ENCODE measurements around the gene CENPU. TPM values are rescaled to one million over a fixed set of nuclear protein-coding genes. Genes with fewer than 3 reads are reported as not detected.

CENPU gene
- total RNA-seq, 2 donors from 2014 or later: 11.4 to 28.1 TPM

DNA sequence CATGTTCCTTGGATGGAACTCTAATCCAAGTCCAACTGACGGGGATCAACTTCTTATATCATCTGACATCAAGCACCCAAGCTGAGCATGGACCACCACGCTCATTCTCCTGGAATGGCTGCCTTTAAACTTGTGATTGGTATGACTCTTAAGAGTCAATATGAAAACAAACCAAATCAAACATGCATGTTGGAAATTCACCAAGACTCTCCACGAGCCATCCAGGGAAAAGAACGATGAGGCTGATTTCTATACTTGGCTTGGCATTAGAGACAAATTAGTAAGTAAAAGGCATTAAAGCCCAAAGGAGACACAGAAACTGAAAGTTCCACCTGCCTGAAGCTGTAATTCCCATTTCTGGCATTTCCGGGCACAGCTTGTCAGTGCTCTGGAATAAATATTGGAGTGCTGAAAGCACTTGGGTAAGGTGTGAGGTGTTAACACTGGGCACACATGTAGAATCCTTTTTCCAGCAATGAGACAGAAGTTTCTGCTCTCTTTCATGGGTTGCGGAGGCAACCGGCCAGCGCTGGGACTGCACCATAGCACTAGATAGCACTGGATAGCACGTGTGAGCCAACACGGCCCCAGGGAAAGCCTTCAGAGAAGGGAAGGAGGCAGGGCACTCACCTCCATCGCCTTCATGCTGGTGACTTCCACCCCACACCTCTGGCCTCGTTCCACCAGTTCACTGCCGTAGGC lies 42.1 kb upstream of the CENPU start:
- Histone ChIP-seq H3K4me1 (no peaks in the 10 kb centered on the region), H3K36me3 (no peaks in the 10 kb centered on the region), H3K27ac (no peak overlapping the region), H3K9me3 (no peaks in the 10 kb centered on the region), H3K4me3 (no peak overlapping the region), H3K9ac (ENCODE audit: low read depth in 2 of 2, low read length in 2 of 2) (no peak overlapping the region), H3K27me3 (no peaks in the 10 kb centered on the region)
- no peak for DNase-seq
- intact Hi-C loops (cut with DNase I): no loop called here
- TF ChIP-seq, protein P1, sequence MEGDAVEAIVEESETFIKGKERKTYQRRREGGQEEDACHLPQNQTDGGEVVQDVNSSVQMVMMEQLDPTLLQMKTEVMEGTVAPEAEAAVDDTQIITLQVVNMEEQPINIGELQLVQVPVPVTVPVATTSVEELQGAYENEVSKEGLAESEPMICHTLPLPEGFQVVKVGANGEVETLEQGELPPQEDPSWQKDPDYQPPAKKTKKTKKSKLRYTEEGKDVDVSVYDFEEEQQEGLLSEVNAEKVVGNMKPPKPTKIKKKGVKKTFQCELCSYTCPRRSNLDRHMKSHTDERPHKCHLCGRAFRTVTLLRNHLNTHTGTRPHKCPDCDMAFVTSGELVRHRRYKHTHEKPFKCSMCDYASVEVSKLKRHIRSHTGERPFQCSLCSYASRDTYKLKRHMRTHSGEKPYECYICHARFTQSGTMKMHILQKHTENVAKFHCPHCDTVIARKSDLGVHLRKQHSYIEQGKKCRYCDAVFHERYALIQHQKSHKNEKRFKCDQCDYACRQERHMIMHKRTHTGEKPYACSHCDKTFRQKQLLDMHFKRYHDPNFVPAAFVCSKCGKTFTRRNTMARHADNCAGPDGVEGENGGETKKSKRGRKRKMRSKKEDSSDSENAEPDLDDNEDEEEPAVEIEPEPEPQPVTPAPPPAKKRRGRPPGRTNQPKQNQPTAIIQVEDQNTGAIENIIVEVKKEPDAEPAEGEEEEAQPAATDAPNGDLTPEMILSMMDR (IDR thresholded peaks at IDR 0.05): no peak

DNA sequence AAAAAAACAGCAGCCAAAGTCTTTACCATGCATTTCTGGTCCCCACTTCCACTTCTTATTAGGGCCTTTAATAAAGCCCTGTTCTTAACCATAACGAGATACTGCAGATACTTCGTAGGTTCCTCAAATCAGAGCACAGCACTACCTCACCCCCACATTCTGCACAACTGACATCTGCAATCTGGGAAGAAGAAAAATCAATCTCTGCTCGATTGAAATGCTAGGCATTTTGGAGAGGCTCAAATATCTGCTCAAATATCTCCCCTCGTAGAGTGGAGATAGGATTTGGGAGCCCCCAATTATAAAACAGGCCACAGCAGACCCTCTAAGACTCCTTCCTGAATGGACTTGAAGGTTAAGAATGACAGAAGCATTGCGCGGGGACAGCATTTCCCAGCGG lies 40.3 kb upstream of the CENPU start:
- H3K36me3 ChIP-seq: no peaks in the 10 kb centered on the region
- H3K4me1 ChIP-seq: no peaks in the 10 kb centered on the region
- no peak overlapping the region for H3K27ac ChIP-seq
- DNase-seq: no peak
- TF ChIP-seq, protein P1 (IDR thresholded peaks at IDR 0.05): no peak
- H3K9ac ChIP-seq (ENCODE audit: low read depth in 2 of 2, low read length in 2 of 2): no peak overlapping the region
- intact Hi-C loops (cut with DNase I): no loop called here
- H3K4me3 ChIP-seq: no peak overlapping the region
- no peaks in the 10 kb centered on the region for H3K27me3 ChIP-seq
- no peaks in the 10 kb centered on the region for H3K9me3 ChIP-seq

DNA sequence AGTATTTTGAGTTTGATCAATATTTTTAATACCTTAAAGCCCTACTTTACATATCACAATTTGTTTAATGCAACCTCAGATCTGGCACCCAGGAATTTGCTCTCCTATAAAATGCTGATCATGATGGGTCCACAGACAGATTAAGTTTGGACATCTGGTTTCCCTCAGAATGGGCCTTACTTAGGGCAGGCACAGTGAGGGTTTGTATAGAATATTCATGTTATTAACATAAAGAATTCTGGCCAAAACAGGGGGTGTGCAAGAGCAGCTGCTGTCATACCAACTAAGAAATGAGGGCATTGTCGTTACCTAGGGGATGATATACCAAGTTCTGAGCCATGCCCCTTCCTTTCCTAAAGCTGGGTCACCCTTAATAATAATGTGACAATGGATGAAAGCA lies 37.5 kb upstream of the CENPU start:
- no peaks in the 10 kb centered on the region for H3K36me3 ChIP-seq
- TF ChIP-seq, protein P1 (IDR thresholded peaks at IDR 0.05): no peak
- no peak overlapping the region for H3K9ac ChIP-seq (ENCODE audit: low read depth in 2 of 2, low read length in 2 of 2)
- no peak overlapping the region for H3K4me3 ChIP-seq
- H3K27me3 ChIP-seq: no peaks in the 10 kb centered on the region
- no peaks in the 10 kb centered on the region for H3K4me1 ChIP-seq
- no peak overlapping the region for H3K27ac ChIP-seq
- H3K9me3 ChIP-seq: no peaks in the 10 kb centered on the region
- intact Hi-C loops (cut with DNase I): no loop called here
- no peak for DNase-seq

DNA sequence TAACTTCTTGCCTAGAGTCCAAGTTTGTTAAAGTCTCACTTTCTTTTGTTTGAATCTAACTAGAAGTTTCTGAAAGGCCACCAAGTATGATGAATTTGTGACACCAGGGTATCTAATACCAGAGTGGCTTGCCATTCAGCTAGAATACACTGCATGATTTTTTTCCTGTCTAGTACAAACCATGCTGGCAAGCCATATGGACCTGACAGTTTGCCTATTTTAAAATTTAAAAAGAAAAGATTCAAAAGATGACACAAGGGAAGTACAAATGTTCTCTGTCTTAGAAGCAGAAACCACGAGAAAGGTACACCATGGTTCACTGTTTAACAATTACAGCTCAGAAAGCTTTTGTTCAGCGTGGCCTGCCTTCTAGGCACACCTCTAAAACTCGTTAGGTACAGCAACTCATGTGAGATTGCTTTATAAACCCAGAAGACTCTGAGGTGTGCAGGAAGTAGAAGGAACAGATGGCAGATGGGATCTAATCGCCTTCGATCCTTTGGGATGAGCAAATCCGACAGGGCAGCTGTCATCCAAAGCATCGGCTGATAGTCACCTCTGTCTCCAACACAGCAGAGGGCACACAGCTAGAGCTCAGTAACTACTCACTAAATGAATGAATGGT lies 35.4 kb upstream of the CENPU start:
- no peak for DNase-seq
- no peaks in the 10 kb centered on the region for H3K27me3 ChIP-seq
- no peak overlapping the region for H3K27ac ChIP-seq
- TF ChIP-seq, protein P1 (IDR thresholded peaks at IDR 0.05): no peak
- H3K4me1 ChIP-seq: no peaks in the 10 kb centered on the region
- intact Hi-C loops (cut with DNase I): no loop called here
- H3K4me3 ChIP-seq: no peak overlapping the region
- no peak overlapping the region for H3K9ac ChIP-seq (ENCODE audit: low read depth in 2 of 2, low read length in 2 of 2)
- no peaks in the 10 kb centered on the region for H3K36me3 ChIP-seq
- no peaks in the 10 kb centered on the region for H3K9me3 ChIP-seq

DNA sequence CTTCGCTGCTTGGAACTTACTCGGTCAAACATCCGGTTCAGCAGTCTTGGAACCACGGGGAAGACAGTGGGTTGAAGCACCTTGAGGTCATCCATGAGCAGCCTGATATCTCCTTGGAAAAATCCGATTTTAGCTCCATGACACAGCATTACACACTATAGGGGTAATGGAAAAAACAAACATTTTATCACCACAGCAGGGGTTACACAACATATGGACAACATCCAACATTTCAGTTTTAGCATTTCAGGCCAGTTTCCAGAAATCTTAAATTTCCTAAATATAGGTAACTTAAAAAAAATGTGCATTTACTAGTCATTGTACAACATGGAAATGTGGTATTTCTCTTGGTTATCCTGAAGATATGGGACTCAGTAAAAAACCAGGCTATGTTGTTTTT lies 34.4 kb upstream of the CENPU start:
- Histone ChIP-seq H3K27me3 (no peaks in the 10 kb centered on the region), H3K4me1 (no peaks in the 10 kb centered on the region), H3K36me3 (no peaks in the 10 kb centered on the region), H3K9ac (ENCODE audit: low read depth in 2 of 2, low read length in 2 of 2) (no peak overlapping the region), H3K4me3 (no peak overlapping the region), H3K27ac (no peak overlapping the region), H3K9me3 (no peaks in the 10 kb centered on the region)
- intact Hi-C loops (cut with DNase I): no loop called here
- TF ChIP-seq, protein P1 (IDR thresholded peaks at IDR 0.05): no peak
- DNase-seq: no peak
